ENCODE results near the gene OXT. TPM values are rescaled to one million over a fixed set of nuclear protein-coding genes. Genes with fewer than 3 reads are reported as not detected.

Gene OXT
- total and polyA plus RNA-seq, 2 of the 13 experiments (the other 11 are each of a cell fraction or from before 2014, with no cell fraction given): not detected

DNA sequence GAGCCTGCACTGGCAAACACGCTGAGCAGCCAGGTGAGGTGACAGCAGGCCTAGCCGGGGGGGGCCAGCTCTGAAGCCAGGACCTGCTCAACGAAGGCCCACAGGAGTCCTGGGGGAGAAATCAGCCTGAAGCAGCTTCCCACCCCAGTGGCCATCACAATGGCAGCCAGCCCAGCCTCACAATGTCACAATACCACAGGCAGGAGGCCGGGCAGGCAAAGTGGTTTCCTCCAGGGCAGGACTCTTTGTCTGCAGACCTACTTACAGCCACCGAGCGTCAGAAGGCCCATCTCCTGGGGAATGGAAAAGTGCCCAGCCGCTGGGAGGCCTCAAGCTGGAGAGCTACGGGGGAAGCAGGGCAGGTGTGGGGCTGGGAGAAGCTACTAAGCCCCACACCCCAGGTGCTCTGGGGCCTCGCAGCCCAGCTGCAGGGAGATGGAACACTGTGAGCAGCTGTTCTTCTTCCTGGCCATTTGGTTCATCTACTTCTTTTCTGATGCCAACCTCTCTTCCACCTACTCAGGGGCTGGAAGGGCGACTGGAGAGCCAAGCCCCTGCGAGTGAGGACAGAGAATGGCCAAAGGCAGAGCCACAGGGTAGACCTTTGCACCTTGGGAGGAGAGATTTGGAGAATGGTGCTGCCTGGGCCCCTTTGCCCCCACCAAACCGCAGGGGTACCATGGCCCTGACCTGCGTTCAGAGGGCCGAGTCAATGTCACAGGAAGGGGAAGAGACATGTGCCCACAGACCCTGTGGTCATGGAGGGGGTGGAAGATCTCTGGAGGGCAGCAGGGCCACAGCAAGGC is 35.4 kb downstream of the OXT start (continued):
- TF ChIP-seq, protein P1, sequence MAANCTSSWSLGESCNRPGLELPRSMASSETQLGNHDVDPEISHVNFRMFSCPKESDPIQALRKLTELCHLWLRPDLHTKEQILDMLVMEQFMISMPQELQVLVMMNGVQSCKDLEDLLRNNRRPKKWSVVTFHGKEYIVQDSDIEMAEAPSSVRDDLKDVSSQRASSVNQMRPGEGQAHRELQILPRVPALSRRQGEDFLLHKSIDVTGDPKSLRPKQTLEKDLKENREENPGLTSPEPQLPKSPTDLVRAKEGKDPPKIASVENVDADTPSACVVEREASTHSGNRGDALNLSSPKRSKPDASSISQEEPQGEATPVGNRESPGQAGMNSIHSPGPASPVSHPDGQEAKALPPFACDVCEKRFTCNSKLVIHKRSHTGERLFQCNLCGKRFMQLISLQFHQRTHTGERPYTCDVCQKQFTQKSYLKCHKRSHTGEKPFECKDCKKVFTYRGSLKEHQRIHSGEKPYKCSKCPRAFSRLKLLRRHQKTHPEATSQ (CRISPR knock-in tag; IDR thresholded peaks at IDR 0.05; ENCODE audit: borderline replicate concordance): peak; percentile 60; the same call in 1 of the 2 replicates
- peak; percentile 66; the same call in 1 of the 2 replicates for TF ChIP-seq SIX4 (CRISPR knock-in tag; IDR thresholded peaks at IDR 0.05)
- no peak for TF ChIP-seq ZSCAN30 (CRISPR knock-in tag; IDR thresholded peaks at IDR 0.05)
- TF ChIP-seq, protein P2, sequence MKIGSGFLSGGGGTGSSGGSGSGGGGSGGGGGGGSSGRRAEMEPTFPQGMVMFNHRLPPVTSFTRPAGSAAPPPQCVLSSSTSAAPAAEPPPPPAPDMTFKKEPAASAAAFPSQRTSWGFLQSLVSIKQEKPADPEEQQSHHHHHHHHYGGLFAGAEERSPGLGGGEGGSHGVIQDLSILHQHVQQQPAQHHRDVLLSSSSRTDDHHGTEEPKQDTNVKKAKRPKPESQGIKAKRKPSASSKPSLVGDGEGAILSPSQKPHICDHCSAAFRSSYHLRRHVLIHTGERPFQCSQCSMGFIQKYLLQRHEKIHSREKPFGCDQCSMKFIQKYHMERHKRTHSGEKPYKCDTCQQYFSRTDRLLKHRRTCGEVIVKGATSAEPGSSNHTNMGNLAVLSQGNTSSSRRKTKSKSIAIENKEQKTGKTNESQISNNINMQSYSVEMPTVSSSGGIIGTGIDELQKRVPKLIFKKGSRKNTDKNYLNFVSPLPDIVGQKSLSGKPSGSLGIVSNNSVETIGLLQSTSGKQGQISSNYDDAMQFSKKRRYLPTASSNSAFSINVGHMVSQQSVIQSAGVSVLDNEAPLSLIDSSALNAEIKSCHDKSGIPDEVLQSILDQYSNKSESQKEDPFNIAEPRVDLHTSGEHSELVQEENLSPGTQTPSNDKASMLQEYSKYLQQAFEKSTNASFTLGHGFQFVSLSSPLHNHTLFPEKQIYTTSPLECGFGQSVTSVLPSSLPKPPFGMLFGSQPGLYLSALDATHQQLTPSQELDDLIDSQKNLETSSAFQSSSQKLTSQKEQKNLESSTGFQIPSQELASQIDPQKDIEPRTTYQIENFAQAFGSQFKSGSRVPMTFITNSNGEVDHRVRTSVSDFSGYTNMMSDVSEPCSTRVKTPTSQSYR (CRISPR knock-in tag; IDR thresholded peaks at IDR 0.05; ENCODE audit: borderline replicate concordance): peak; percentile 82
- TF ChIP-seq, protein P3, sequence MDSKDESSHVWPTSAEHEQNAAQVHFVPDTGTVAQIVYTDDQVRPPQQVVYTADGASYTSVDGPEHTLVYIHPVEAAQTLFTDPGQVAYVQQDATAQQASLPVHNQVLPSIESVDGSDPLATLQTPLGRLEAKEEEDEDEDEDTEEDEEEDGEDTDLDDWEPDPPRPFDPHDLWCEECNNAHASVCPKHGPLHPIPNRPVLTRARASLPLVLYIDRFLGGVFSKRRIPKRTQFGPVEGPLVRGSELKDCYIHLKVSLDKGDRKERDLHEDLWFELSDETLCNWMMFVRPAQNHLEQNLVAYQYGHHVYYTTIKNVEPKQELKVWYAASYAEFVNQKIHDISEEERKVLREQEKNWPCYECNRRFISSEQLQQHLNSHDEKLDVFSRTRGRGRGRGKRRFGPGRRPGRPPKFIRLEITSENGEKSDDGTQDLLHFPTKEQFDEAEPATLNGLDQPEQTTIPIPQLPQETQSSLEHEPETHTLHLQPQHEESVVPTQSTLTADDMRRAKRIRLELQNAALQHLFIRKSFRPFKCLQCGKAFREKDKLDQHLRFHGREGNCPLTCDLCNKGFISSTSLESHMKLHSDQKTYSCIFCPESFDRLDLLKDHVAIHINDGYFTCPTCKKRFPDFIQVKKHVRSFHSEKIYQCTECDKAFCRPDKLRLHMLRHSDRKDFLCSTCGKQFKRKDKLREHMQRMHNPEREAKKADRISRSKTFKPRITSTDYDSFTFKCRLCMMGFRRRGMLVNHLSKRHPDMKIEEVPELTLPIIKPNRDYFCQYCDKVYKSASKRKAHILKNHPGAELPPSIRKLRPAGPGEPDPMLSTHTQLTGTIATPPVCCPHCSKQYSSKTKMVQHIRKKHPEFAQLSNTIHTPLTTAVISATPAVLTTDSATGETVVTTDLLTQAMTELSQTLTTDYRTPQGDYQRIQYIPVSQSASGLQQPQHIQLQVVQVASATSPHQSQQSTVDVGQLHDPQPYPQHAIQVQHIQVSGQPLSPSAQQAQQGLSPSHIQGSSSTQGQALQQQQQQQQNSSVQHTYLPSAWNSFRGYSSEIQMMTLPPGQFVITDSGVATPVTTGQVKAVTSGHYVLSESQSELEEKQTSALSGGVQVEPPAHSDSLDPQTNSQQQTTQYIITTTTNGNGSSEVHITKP (CRISPR knock-in tag; IDR thresholded peaks at IDR 0.05; ENCODE audit: low read depth): no peak
- TF ChIP-seq ZNF326 (CRISPR knock-in tag; IDR thresholded peaks at IDR 0.05; ENCODE audit: borderline replicate concordance): 0 out of 2 replicates have a peak, but pooled peaks have one; percentile 22
- 0 out of 2 replicates have a peak, but pooled peaks have one; percentile 38 for TF ChIP-seq ELF3 (CRISPR knock-in tag; IDR thresholded peaks at IDR 0.05)
- peak; percentile 86 for TF ChIP-seq FOXC1 (CRISPR knock-in tag; IDR thresholded peaks at IDR 0.05; ENCODE audit: borderline replicate concordance)
- TF ChIP-seq CEBPB (IDR thresholded peaks at IDR 0.05; ENCODE audit: borderline replicate concordance, low read depth, low read length): peak; percentile 58; the same call in 1 of the 2 replicates
- peak; percentile 91 for TF ChIP-seq KDM5B (CRISPR knock-in tag; IDR thresholded peaks at IDR 0.05; ENCODE audit: borderline replicate concordance)
- TF ChIP-seq ELF1 (CRISPR knock-in tag; IDR thresholded peaks at IDR 0.05): peak; percentile 53
- TF ChIP-seq ZNF264 (CRISPR knock-in tag; IDR thresholded peaks at IDR 0.05): peak; percentile 73
- peak; percentile 59; the same call in 1 of the 2 replicates for TF ChIP-seq CREM (IDR thresholded peaks at IDR 0.05)
- TF ChIP-seq CREM (CRISPR knock-in tag; IDR thresholded peaks at IDR 0.05): no peak
- no peak; the same call in 1 of the 2 replicates for TF ChIP-seq NRL (CRISPR knock-in tag; IDR thresholded peaks at IDR 0.05; ENCODE audit: borderline replicate concordance)
- 0 out of 2 replicates have a peak, but pooled peaks have one; percentile 77 for TF ChIP-seq ZFP90 (CRISPR knock-in tag; IDR thresholded peaks at IDR 0.05; ENCODE audit: borderline replicate concordance)
- TF ChIP-seq ERF (CRISPR knock-in tag; IDR thresholded peaks at IDR 0.05): 0 out of 2 replicates have a peak, but pooled peaks have one; percentile 43
- no peak for TF ChIP-seq XBP1 (CRISPR knock-in tag; IDR thresholded peaks at IDR 0.05)
- TF ChIP-seq SYNCRIP (IDR thresholded peaks at IDR 0.05; ENCODE audit: insufficient read depth, low read depth, low read length): no peak
- TF ChIP-seq POLR2A (IDR thresholded peaks at IDR 0.05; ENCODE audit: insufficient read depth in 1 of 2, low read depth in 2 of 2, low read length in 2 of 2): peak; percentile 42 to 49; a peak in 2 of 4 replicates
- TF ChIP-seq ZNF496 (CRISPR knock-in tag; IDR thresholded peaks at IDR 0.05; ENCODE audit: insufficient replicate concordance): no peak
- no peak for TF ChIP-seq SMARCC2 (IDR thresholded peaks at IDR 0.05)
